HepG2 (cell line): ENCODE results near the gene NUPR2. TPM values are rescaled to one million over a fixed set of nuclear protein-coding genes. Genes with fewer than 3 reads are reported as not detected.

Experiments
- ASH2L ChIP-seq: fragments of 300-600, 200-600 bp; sonication (generic); IDR thresholded peaks from 2 replicates; pipeline ENCODE4 v1.7.0; 2017; ENCODE audit warnings: low read depth, mild to moderate bottlenecking, moderate library complexity, mixed read lengths, low read length; ENCODE audit not compliant: insufficient read length
- EHMT2 ChIP-seq: fragments of 200-600 bp; sonication (generic); IDR thresholded peaks from 2 replicates; pipeline ENCODE4 v1.7.0; 2017; ENCODE audit warnings: antibody characterized with exemption, low read depth, low read length, borderline replicate concordance
- GMEB2 ChIP-seq: IDR thresholded peaks from 2 replicates; pipeline ENCODE4 v1.6.1; 2016; ENCODE audit warnings: missing biosample characterization, missing genetic modification reagents, low read depth
- MEIS1 ChIP-seq: sonication (generic); formaldehyde crosslinking; IDR thresholded peaks from 2 replicates; pipeline ENCODE4 v1.9.0; 2021; ENCODE audit warnings: mild to moderate bottlenecking, missing genetic modification reagents, moderate library complexity, borderline replicate concordance
- PHF5A ChIP-seq: IDR thresholded peaks from one replicate; pipeline ENCODE4 v1.6.1; 2018; ENCODE audit warnings: low read depth, missing genetic modification reagents; ENCODE audit not compliant: unreplicated experiment
- PHF8 ChIP-seq: sonication (generic); formaldehyde crosslinking; IDR thresholded peaks from 2 replicates; pipeline ENCODE4 v1.5.0; 2020; ENCODE audit warnings: missing genetic modification reagents
- RERE ChIP-seq: IDR thresholded peaks from 2 replicates; pipeline ENCODE4 v1.6.1; 2016; ENCODE audit warnings: low read depth, missing genetic modification reagents, missing compliant biosample characterization
- SMYD3 ChIP-seq: sonication (generic); formaldehyde crosslinking; IDR thresholded peaks from 2 replicates; pipeline ENCODE4 v1.8.1; 2023; ENCODE audit warnings: mild to moderate bottlenecking, missing genetic modification reagents
- ZBTB25 ChIP-seq: IDR thresholded peaks from 2 replicates; pipeline ENCODE4 v1.6.1; 2018; ENCODE audit warnings: missing genetic modification reagents
- ZEB1 ChIP-seq: IDR thresholded peaks from 2 replicates; pipeline ENCODE4 v1.6.1; 2012; ENCODE audit warnings: mild to moderate bottlenecking, low read depth, inconsistent platforms; ENCODE audit not compliant: insufficient replicate concordance
- ZNF343 ChIP-seq: sonication (generic); formaldehyde crosslinking; IDR thresholded peaks from 2 replicates; pipeline ENCODE4 v1.4.0; 2020; ENCODE audit warnings: mild to moderate bottlenecking, missing genetic modification reagents
- ZNF407 ChIP-seq: sonication (generic); formaldehyde crosslinking; IDR thresholded peaks from one replicate; pipeline ENCODE4 v1.5.1; 2020; ENCODE audit warnings: mild to moderate bottlenecking, missing genetic modification reagents; ENCODE audit errors: not compliant biosample characterization
- polyA plus RNA-seq, 8 experiments: library from polyadenylated mRNA; depleted of rRNA in 3 of 8; stranded (reverse) in 7 of 8; unstranded in 1 of 8; fragments of >200 nt; fragmentation: Illumina TruSeq in 4 of 8; extraction: Trizol in 4 of 8; gene quantifications; 2 replicates each; pipeline versions ENCODE4 v1.2.1 to v1.2.3, GENCODE V29; 2011 to 2016; ENCODE audit warnings: low read depth in 4 of 8, missing spikeins in 1 of 8, mixed read lengths in 1 of 8; ENCODE audit not compliant: insufficient read depth in 1 of 8
- total RNA-seq, 5 experiments: library from RNA; depleted of rRNA; stranded (reverse); fragments of >200 nt; fragmentation: Illumina TruSeq; extraction: Trizol; gene quantifications; 2 replicates each; pipeline ENCODE4 v1.2.3, GENCODE V29; 2016; ENCODE audit warnings: low read depth in 1 of 5

The NUPR2 gene
- total and polyA plus RNA-seq, 2 of the 13 experiments (the other 11 are each of a cell fraction or from before 2014, with no cell fraction given) = not detected

- TF ChIP-seq PHF8 (CRISPR knock-in tag) (no peak), ZEB1 (peak; percentile 46), MEIS1 (CRISPR knock-in tag) (0 out of 2 replicates have a peak, but pooled peaks have one; percentile 33), ZNF407 (no peak), PHF5A (CRISPR knock-in tag) (no peak), ZNF343 (CRISPR knock-in tag) (no peak), EHMT2 (no peak), SMYD3 (CRISPR knock-in tag) (no peak), GMEB2 (no peak), ZBTB25 (CRISPR knock-in tag) (0 out of 2 replicates have a peak, but pooled peaks have one; percentile 36), ASH2L (peak; percentile 17), RERE (no peak)
These were observed 41.8 kb downstream of the NUPR2 start (continued) for GRCh38 chr7:56074371-56074791.
